ENCODE results near the gene FXYD3. TPM values are rescaled to one million over a fixed set of nuclear protein-coding genes. Genes with fewer than 3 reads are reported as not detected.

FXYD3 gene
- total RNA-seq, 1 experiment from 2014 or later = 17.4 TPM

DNA sequence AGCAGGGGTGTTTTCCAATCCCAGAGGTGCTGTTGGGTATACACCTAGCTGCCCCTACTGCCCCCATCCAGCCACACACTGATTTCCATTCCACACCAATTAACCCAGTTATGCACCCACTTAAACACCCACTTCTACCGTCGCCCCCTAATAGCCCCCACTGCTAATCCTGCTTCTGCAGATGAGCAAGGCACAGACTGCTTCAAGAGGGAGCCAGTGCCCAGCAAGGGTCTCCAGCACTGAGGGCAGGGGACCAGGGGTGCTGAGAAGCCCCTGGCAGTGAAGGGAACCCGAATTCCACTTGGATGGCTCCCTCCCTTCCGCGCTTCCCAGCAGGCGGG, 28.6 kb downstream of the FXYD3 start:
- Histone ChIP-seq H3K36me3 (ENCODE audit: control insufficient read depth in 1 of 2, insufficient read depth in 2 of 2, low read length in 2 of 2) (no peaks in the 10 kb centered on the region), H3K4me3 (replicated peaks in 1 of 2; ENCODE audit: low read depth in 1 of 2, low read length in 2 of 2) (no peak overlapping the region), H3K9me2 (ENCODE audit: insufficient read depth) (no peaks in the 10 kb centered on the region), H3K9me3 (ENCODE audit: control insufficient read depth in 1 of 2, insufficient read depth in 1 of 2, low read depth in 1 of 2, low read length in 2 of 2) (no peaks in the 10 kb centered on the region), H3K4me1 (ENCODE audit: control insufficient read depth in 1 of 2, insufficient read depth in 2 of 2, low read length in 2 of 2) (peaks cover 22 to 35% of the 10 kb centered on the region in 2 experiments), H4K20me1 (ENCODE audit: insufficient read depth) (no peaks in the 10 kb centered on the region), H3K27me3 (ENCODE audit: insufficient read depth, low read length) (no peaks in the 10 kb centered on the region), H3K27ac (ENCODE audit: low read depth, low read length) (no peak overlapping the region), H2AFZ (ENCODE audit: low read depth, low read length, poor library complexity, severe bottlenecking) (no peak overlapping the region), H3K79me2 (ENCODE audit: insufficient read depth, low read length) (no peaks in the 10 kb centered on the region), H3K4me2 (ENCODE audit: low read length) (no peak overlapping the region), H3K9ac (ENCODE audit: low read length) (no peak overlapping the region)
- intact Hi-C loops (cut with micrococcal nuclease) = no loop called here
- no TSS peak for BruUV-seq (replicated peaks)
- ATAC-seq (no peak), DNase-seq (ENCODE audit: low read depth, low spot score) (no peak)
- RAD21 ChIA-PET (ENCODE audit: low non-redundant PET in 1 of 2, low total read pairs in 2 of 2, uncharacterized antibody in 2 of 2, unreplicated experiment in 2 of 2) = no interaction called here
- no peak for TF ChIP-seq EZH2phosphoT487 (IDR thresholded peaks at IDR 0.05; ENCODE audit: borderline replicate concordance)
- TF ChIP-seq FOSL1 (IDR thresholded peaks at IDR 0.05; ENCODE audit: low read depth) = no peak
- POLR2A ChIA-PET = no interaction called here
- CTCF ChIA-PET = interaction anchor here (0.6 kb wide), 1 partner anchor 10 kb away, joined by 5 read pairs; the partner anchor contains the start of gene FXYD5

DNA sequence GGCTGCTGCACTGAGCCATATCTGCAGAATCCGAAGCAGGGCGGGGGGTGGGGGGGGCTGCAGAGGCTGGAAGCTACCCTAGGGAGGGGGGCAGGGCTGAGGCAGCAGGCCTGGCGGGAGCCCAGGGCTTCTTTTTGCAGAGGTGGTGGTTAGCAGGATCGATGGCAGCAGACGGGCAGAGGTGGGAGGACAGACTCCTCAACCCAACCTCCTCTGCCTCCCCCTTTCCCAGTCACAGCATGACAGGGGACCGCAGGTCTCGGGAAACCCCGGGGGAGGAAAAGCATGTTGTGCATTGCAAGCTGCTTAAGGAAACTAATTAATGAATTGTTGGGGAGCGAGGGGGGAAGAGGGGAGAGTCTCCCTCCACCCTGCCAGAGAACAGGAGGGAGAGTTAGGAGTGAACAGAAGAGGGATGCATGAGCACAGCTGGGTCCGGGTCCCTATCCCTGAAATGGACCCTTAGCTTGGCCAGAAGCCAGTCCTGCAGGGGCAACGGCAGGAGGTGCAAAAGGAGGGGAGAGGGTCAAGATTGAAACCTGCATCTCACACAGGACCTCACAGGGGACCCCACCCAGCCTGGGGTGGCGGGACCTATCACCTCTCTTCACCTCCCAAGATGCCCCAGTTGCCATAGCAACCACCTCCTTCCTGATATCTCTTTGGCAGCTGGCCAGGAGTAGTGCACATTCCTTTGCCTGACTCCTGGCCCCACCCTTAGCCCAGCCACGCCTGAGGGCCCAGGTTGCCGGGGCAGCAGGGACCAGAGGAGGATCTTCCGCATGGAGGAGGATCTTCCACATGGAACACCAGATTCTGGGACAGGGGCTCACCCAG, 29.2 kb downstream of the FXYD3 start:
- peak overlapping the region; percentile 50 for H3K4me2 ChIP-seq (ENCODE audit: low read length)
- DNase-seq (ENCODE audit: low read depth, low spot score) (no peak), ATAC-seq (peak; percentile 31; the same call in 1 of the 2 replicates)
- ChIA-PET CTCF (interaction anchor here (1.0 to 1.3 kb wide), 2 partner anchors 9 to 10 kb away, joined by 3 to 4 read pairs; partner anchors contain the start of gene FXYD5), POLR2A (no interaction called here), RAD21 (ENCODE audit: low non-redundant PET in 1 of 2, low total read pairs in 2 of 2, uncharacterized antibody in 2 of 2, unreplicated experiment in 2 of 2) (no interaction called here)
- H2AFZ ChIP-seq (ENCODE audit: low read depth, low read length, poor library complexity, severe bottlenecking) = no peak overlapping the region
- H3K9ac ChIP-seq (ENCODE audit: low read length) = no peak overlapping the region; the same call in 1 of the 2 replicates
- TF ChIP-seq, protein P1, sequence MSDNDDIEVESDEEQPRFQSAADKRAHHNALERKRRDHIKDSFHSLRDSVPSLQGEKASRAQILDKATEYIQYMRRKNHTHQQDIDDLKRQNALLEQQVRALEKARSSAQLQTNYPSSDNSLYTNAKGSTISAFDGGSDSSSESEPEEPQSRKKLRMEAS (IDR thresholded peaks at IDR 0.05) = no peak
- TF ChIP-seq REST (IDR thresholded peaks at IDR 0.05; ENCODE audit: low read depth) = no peak
- TF ChIP-seq POLR2AphosphoS5 (IDR thresholded peaks at IDR 0.05; ENCODE audit: low read depth, low read length) = 0 out of 2 replicates have a peak, but pooled peaks have one; percentile 26
- H3K9me3 ChIP-seq (ENCODE audit: control insufficient read depth in 1 of 2, insufficient read depth in 1 of 2, low read depth in 1 of 2, low read length in 2 of 2) = no peaks in the 10 kb centered on the region
- H3K4me3 ChIP-seq (replicated peaks in 1 of 2; ENCODE audit: low read depth in 1 of 2, low read length in 2 of 2) = no peak overlapping the region
- BruUV-seq (replicated peaks) = no TSS peak
- H3K27ac ChIP-seq (ENCODE audit: low read depth, low read length) = no peak overlapping the region
- H3K4me1 ChIP-seq (ENCODE audit: control insufficient read depth in 1 of 2, insufficient read depth in 2 of 2, low read length in 2 of 2) = peaks cover 22 to 35% of the 10 kb centered on the region in 2 experiments
- no peaks in the 10 kb centered on the region for H3K9me2 ChIP-seq (ENCODE audit: insufficient read depth)
- H3K36me3 ChIP-seq (ENCODE audit: control insufficient read depth in 1 of 2, insufficient read depth in 2 of 2, low read length in 2 of 2) = no peaks in the 10 kb centered on the region
- no peaks in the 10 kb centered on the region for H3K27me3 ChIP-seq (ENCODE audit: insufficient read depth, low read length)
- no peaks in the 10 kb centered on the region for H4K20me1 ChIP-seq (ENCODE audit: insufficient read depth)
- no peaks in the 10 kb centered on the region for H3K79me2 ChIP-seq (ENCODE audit: insufficient read depth, low read length)
- intact Hi-C loops (cut with micrococcal nuclease) = no loop called here

All from HCT116 (cell line).